ENCODE data around the gene NRL. TPM values are rescaled to one million over a fixed set of nuclear protein-coding genes. Genes with fewer than 3 reads are reported as not detected.

NRL gene
- polyA plus RNA-seq, 1 donor (not counting 4 experiments of a cell fraction or from before 2014, with no cell fraction given) = 0.29 TPM

GRCh38 chr14:24055971-24056799, 58.6 kb downstream of the NRL start:
- no peak overlapping the region for H2AFZ ChIP-seq (ENCODE audit: control insufficient read depth, low read length)
- dilution Hi-C loops (cut with MboI; ENCODE audit: extremely low pct_ligation_motif_present, low sequenced_read_pairs) = no loop called here

GRCh38 chr14:24054646-24055045, 60.1 kb downstream of the NRL start:
- no peak overlapping the region for H3K9ac ChIP-seq (ENCODE audit: control insufficient read depth, extremely low read depth, insufficient read depth, low read length)
- FAIRE-seq (no peak), DNase-seq (ENCODE audit: low read depth, low spot score) (no peak)
- H3K79me2 ChIP-seq (ENCODE audit: control insufficient read depth, insufficient read depth, low read length) = no peaks in the 10 kb centered on the region
- no peak overlapping the region for H3K4me2 ChIP-seq (ENCODE audit: control insufficient read depth, extremely low read depth, insufficient read depth, low read depth, low read length)
- H4K20me1 ChIP-seq (ENCODE audit: control insufficient read depth, extremely low read depth, insufficient read depth, low read length) = no peaks in the 10 kb centered on the region
- H2AFZ ChIP-seq (ENCODE audit: control insufficient read depth, low read length) = no peak overlapping the region
- dilution Hi-C loops (cut with MboI; ENCODE audit: extremely low pct_ligation_motif_present, low sequenced_read_pairs) = no loop called here
- H3K27me3 ChIP-seq (ENCODE audit: control insufficient read depth, extremely low read depth, insufficient read depth, low read length) = no peaks in the 10 kb centered on the region
- H3K4me3 ChIP-seq (ENCODE audit: control insufficient read depth in 2 of 3, extremely low read depth in 1 of 3, insufficient read depth in 2 of 3, low read depth in 1 of 3, low read length in 3 of 3) = no peak overlapping the region
- H3K4me1 ChIP-seq (ENCODE audit: control insufficient read depth, extremely low read depth, insufficient read depth, low read length) = peaks cover 7% of the 10 kb centered on the region
- H3K9me3 ChIP-seq (ENCODE audit: control insufficient read depth, low read depth, low read length) = no peaks in the 10 kb centered on the region
- H3K9me1 ChIP-seq (ENCODE audit: control insufficient read depth, extremely low read depth, insufficient read depth, low read length) = no peaks in the 10 kb centered on the region
- no peak overlapping the region for H3K27ac ChIP-seq (ENCODE audit: control insufficient read depth, insufficient read depth, low read length)
- TF ChIP-seq EZH2 (IDR thresholded peaks at IDR 0.05; ENCODE audit: low read length) (no peak), CTCF (optimal IDR thresholded peaks at IDR 0.05 in 1 of 3, IDR thresholded peaks at IDR 0.05 in 1 of 3, conservative IDR thresholded peaks at IDR 0.05 in 1 of 3; ENCODE audit: extremely low read depth in 1 of 3, insufficient read depth in 2 of 3, low read length in 3 of 3) (no peak)
- H3K36me3 ChIP-seq (ENCODE audit: control insufficient read depth in 2 of 2, extremely low read depth in 1 of 2, insufficient read depth in 2 of 2, low read length in 2 of 2) = no peaks in the 10 kb centered on the region

More at GRCh38 chr14:24055971-24056799, 58.6 kb downstream of the NRL start:
- Histone ChIP-seq H3K27ac (ENCODE audit: control insufficient read depth, insufficient read depth, low read length) (no peak overlapping the region), H3K27me3 (ENCODE audit: control insufficient read depth, extremely low read depth, insufficient read depth, low read length) (no peaks in the 10 kb centered on the region), H3K9me3 (ENCODE audit: control insufficient read depth, low read depth, low read length) (no peaks in the 10 kb centered on the region), H3K9me1 (ENCODE audit: control insufficient read depth, extremely low read depth, insufficient read depth, low read length) (no peaks in the 10 kb centered on the region), H4K20me1 (ENCODE audit: control insufficient read depth, extremely low read depth, insufficient read depth, low read length) (no peaks in the 10 kb centered on the region), H3K79me2 (ENCODE audit: control insufficient read depth, insufficient read depth, low read length) (no peaks in the 10 kb centered on the region), H3K9ac (ENCODE audit: control insufficient read depth, extremely low read depth, insufficient read depth, low read length) (no peak overlapping the region), H3K36me3 (ENCODE audit: control insufficient read depth in 2 of 2, extremely low read depth in 1 of 2, insufficient read depth in 2 of 2, low read length in 2 of 2) (no peaks in the 10 kb centered on the region), H3K4me2 (ENCODE audit: control insufficient read depth, extremely low read depth, insufficient read depth, low read depth, low read length) (no peak overlapping the region), H3K4me1 (ENCODE audit: control insufficient read depth, extremely low read depth, insufficient read depth, low read length) (peaks cover 7% of the 10 kb centered on the region), H3K4me3 (ENCODE audit: control insufficient read depth in 2 of 3, extremely low read depth in 1 of 3, insufficient read depth in 2 of 3, low read depth in 1 of 3, low read length in 3 of 3) (no peak overlapping the region)
- FAIRE-seq (no peak), DNase-seq (ENCODE audit: low read depth, low spot score) (no peak)
- no peak for TF ChIP-seq EZH2 (IDR thresholded peaks at IDR 0.05; ENCODE audit: low read length)
- TF ChIP-seq CTCF (optimal IDR thresholded peaks at IDR 0.05 in 1 of 3, IDR thresholded peaks at IDR 0.05 in 1 of 3, conservative IDR thresholded peaks at IDR 0.05 in 1 of 3; ENCODE audit: extremely low read depth in 1 of 3, insufficient read depth in 2 of 3, low read length in 3 of 3) = no peak

Data from keratinocyte (primary cell).